Activated CD4-positive, alpha-beta T cell treated with anti-CD3 and anti-CD28 coated beads, Interleukin-2, amount 10 ng/mL, durations not matched to agents 7 days and 5 days (primary cell): ENCODE data around the gene SMIM13. TPM values are rescaled to one million over a fixed set of nuclear protein-coding genes. Genes with fewer than 3 reads are reported as not detected.

Experiments
- total RNA-seq, 2 experiments: library from RNA; stranded (reverse); gene quantifications; one replicate each; pipeline ENCODE4 v1.2.3, GENCODE V29; 2021

The SMIM13 gene
- total RNA-seq, 2 experiments from 2014 or later = 7.9 to 9.2 TPM

Other genes with a start within 250 kb of the SMIM13 start
- not detected for gene GCM2, start 211.8 kb upstream of the SMIM13 start, total RNA-seq
- gene SYCP2L, start 206.8 kb upstream of the SMIM13 start, total RNA-seq = under 1 TPM; 0.25 to 0.37 TPM
- not detected for gene ELOVL2, start 49.5 kb upstream of the SMIM13 start, total RNA-seq
- not detected for gene ERVFRD-1, start 17.9 kb downstream of the SMIM13 start, total RNA-seq
- gene NEDD9, start 138.8 kb downstream of the SMIM13 start, total RNA-seq = 10 to 100 TPM; 42.7 to 47.7 TPM